Measurements from ENCODE around the gene AGPAT3. TPM values are rescaled to one million over a fixed set of nuclear protein-coding genes. Genes with fewer than 3 reads are reported as not detected.
A peak's percentile ranks its signal among the peaks of the same experiment; 100 is the strongest.

The AGPAT3 gene
- total RNA-seq, 4 donors from 2014 or later = 31.7 to 35.7 (median 33.0) TPM

DNA sequence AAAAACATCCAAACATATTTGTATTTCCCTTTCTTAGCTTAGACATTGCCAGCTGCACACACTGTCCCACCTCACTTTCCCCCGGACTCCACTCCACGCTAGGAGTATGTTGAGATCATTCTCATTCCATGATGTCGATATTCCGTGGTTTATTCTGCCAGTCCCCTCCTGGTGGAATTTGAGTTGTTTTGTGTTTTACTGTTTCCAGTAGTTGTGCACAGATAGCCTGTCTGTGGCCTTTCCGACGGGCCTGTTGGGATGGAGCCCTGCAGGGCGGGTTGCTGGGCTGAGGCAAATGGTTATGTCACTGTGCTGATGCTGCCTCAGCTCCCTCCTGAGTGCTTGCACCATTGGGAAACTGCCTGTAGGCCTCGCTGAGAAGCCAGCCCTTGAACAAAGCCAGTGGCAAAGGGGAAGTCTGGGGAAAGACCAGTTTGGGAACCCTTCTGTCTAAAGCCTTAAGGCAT is 159.9 kb downstream of the AGPAT3 start:
- TF ChIP-seq, protein P1, sequence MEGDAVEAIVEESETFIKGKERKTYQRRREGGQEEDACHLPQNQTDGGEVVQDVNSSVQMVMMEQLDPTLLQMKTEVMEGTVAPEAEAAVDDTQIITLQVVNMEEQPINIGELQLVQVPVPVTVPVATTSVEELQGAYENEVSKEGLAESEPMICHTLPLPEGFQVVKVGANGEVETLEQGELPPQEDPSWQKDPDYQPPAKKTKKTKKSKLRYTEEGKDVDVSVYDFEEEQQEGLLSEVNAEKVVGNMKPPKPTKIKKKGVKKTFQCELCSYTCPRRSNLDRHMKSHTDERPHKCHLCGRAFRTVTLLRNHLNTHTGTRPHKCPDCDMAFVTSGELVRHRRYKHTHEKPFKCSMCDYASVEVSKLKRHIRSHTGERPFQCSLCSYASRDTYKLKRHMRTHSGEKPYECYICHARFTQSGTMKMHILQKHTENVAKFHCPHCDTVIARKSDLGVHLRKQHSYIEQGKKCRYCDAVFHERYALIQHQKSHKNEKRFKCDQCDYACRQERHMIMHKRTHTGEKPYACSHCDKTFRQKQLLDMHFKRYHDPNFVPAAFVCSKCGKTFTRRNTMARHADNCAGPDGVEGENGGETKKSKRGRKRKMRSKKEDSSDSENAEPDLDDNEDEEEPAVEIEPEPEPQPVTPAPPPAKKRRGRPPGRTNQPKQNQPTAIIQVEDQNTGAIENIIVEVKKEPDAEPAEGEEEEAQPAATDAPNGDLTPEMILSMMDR (IDR thresholded peaks at IDR 0.05) = peak in 1 of 6 experiments; percentile 31
- TF ChIP-seq POLR2A (IDR thresholded peaks at IDR 0.05) = no peak
- Histone ChIP-seq H3K4me3 (peak overlapping the region in 1 of 4 donors; percentile 3), H3K4me1 (peaks cover 15 to 55% (median 20%) of the 10 kb centered on the region in 3 donors), H3K27me3 (no peaks in the 10 kb centered on the region), H3K27ac (peak overlapping the region; percentile 21 to 66 (median 45)), H3K9me3 (no peaks in the 10 kb centered on the region), H3K36me3 (no peaks in the 10 kb centered on the region)
- 38 to 49% methylated on average over 7 of the region's 8 CpGs for WGBS, 2 donors
- intact Hi-C loops (cut with DNase I) = no loop called here
- no peak for DNase-seq

DNA sequence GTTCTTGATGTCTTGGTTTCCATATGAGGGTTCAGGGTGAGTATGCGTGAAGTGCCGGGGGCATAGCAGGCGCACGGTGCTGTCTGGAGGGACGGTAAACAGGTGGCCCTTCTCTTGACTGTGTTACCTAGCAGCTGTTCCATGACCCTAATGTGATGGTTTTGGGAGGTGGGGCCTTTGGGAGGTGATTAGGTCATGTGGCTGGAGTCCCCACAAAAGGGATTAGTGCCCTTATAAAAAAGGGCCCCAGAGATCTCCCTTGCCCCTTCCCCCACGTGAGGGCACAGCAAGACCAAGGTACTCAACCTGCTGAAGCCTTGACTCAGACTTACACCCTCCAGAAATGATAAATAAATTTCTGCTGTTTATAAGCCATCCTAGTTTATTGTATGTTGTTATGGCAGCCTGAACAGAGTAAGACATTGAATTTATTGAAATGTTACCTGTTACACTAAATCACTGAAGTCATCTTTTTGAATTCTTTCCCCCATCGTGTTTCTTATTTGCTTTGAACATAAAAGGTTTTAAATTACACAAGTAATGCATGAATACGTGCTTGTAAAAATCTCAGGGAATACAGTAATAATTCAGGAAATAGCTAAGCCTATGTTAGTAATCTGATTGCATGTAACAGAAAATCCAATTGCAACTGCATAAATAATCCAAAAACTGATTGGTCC is 162.7 kb downstream of the AGPAT3 start:
- Histone ChIP-seq H3K36me3 (peaks cover 0 to 11% (median 0%) of the 10 kb centered on the region in 3 donors), H3K27me3 (no peaks in the 10 kb centered on the region), H3K27ac (no peak overlapping the region), H3K9me3 (no peaks in the 10 kb centered on the region), H3K4me3 (no peak overlapping the region), H3K4me1 (peaks cover 15 to 39% (median 20%) of the 10 kb centered on the region in 3 donors)
- TF ChIP-seq POLR2A (IDR thresholded peaks at IDR 0.05) = no peak
- TF ChIP-seq, protein P1 (IDR thresholded peaks at IDR 0.05) = no peak
- intact Hi-C loops (cut with DNase I) = no loop called here
- no peak for DNase-seq
- 83 to 90% methylated on average over 4 to 8 of the region's 8 CpGs for WGBS, 2 donors

DNA sequence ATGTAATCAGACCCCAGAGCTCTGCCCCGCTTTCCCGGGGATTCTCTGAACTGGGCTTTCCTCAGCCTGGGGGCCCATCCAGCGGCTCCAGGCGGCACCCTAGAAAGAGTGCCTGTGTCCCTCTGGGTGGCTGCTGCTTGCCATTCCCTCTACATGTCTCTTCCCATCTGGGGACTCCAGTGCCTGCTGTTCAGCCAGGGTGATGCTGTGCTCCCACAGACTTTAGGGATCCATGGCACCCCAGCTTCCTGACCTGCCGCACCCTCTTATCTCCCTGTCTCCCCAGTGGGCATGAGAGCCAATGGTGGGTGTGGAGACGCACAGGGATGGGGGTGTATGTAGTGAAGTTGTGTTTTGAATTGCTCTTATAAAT is 163.2 kb downstream of the AGPAT3 start:
- Histone ChIP-seq H3K9me3 (no peaks in the 10 kb centered on the region), H3K27ac (no peak overlapping the region), H3K27me3 (no peaks in the 10 kb centered on the region), H3K36me3 (peaks cover 0 to 16% (median 0%) of the 10 kb centered on the region in 3 donors), H3K4me3 (no peak overlapping the region), H3K4me1 (peaks cover 15 to 36% (median 20%) of the 10 kb centered on the region in 3 donors)
- 95 to 96% methylated on average over 5 of the region's 6 CpGs for WGBS, 2 donors
- DNase-seq = no peak
- intact Hi-C loops (cut with DNase I) = no loop called here
- TF ChIP-seq, protein P1 (IDR thresholded peaks at IDR 0.05) = no peak
- no peak for TF ChIP-seq POLR2A (IDR thresholded peaks at IDR 0.05)

DNA sequence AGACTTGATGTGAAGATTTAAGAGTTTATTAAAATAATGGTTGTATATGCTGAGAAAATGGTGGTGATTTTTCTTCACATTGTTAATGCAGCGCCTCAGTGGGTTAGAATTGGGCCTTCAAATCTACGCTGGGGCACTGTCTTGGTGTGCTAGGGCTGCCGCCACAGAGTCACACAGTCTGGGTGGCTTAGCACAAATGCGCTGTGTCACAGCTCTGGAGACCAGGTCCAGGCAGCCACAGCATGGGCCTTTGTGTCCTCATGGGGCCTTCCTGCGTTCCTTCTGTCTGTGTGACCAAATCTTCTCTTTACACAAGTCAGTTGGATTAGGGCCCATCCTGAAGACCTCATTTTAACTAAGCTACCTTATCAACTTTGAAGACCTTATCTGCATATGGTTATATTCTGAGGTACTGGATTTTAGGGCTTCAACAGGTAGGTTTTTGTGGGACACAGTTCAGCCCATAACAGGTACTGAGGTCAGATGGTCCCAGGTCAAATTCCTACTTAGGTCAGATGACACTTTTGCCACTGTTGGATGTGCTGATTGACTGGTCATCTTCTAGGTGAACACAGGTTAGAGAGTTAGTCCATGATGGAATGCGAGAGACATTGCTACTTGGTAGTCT is 164.6 kb downstream of the AGPAT3 start:
- Histone ChIP-seq H3K27ac (no peak overlapping the region), H3K9me3 (no peaks in the 10 kb centered on the region), H3K4me3 (no peak overlapping the region), H3K36me3 (peaks cover 0 to 29% (median 6%) of the 10 kb centered on the region in 3 donors), H3K4me1 (peaks cover 15 to 23% (median 20%) of the 10 kb centered on the region in 3 donors), H3K27me3 (no peaks in the 10 kb centered on the region)
- intact Hi-C loops (cut with DNase I) = no loop called here
- TF ChIP-seq, protein P1 (IDR thresholded peaks at IDR 0.05) = no peak
- TF ChIP-seq POLR2A (IDR thresholded peaks at IDR 0.05) = no peak
- no peak for DNase-seq
- 99 to 100% methylated on average over 5 to 6 of the region's 6 CpGs for WGBS, 2 donors

DNA sequence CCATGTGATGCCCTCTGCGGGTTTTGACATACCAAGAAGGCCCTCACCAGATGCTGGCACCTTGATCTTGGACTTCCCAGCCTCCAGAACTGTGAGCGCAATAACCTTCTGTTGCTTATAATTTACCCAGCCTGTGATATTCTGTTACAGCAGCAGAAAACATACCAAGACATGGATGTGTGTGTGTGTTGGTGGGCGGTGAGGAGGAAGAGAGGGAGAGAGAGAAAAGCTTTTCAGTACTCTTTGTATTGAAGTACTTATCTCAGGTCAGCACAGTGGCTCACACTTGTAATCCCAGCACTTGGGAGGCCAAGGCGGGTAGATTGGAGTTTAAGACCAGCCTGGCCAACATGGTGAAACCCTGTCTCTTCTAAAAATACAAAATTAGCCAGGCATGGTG is 170.2 kb downstream of the AGPAT3 start:
- H3K9me3 ChIP-seq = no peaks in the 10 kb centered on the region
- WGBS, 2 donors = 93 to 100% methylated on average over 4 of the region's 4 CpGs
- TF ChIP-seq, protein P1 (IDR thresholded peaks at IDR 0.05) = no peak
- TF ChIP-seq POLR2A (IDR thresholded peaks at IDR 0.05) = no peak
- H3K4me3 ChIP-seq = no peak overlapping the region
- intact Hi-C loops (cut with DNase I) = no loop called here
- H3K36me3 ChIP-seq = peaks cover 18 to 84% (median 23%) of the 10 kb centered on the region in 3 donors
- no peak overlapping the region for H3K27ac ChIP-seq
- no peaks in the 10 kb centered on the region for H3K4me1 ChIP-seq
- no peaks in the 10 kb centered on the region for H3K27me3 ChIP-seq
- DNase-seq = no peak

Data from esophagus squamous epithelium (tissue), 5 donors.